WI38 (cell line): ENCODE data around the gene SLC23A2.

Experiments used
- H3K4me3 ChIP-seq: 2 replicates; pipeline ENCODE4 v1.5.1; 2011; ENCODE audit warnings: low read depth, mild to moderate bottlenecking, control low read depth, low read length
- CTCF ChIP-seq: IDR thresholded peaks from 2 replicates; pipeline ENCODE4 v1.5.1; 2012; ENCODE audit warnings: low read depth, mild to moderate bottlenecking, control low read depth, low read length

The SLC23A2 gene

GRCh38 chr20:5001174-5002076, at the start of gene SLC23A2:
Gene SLC23A2, minus strand, starts transcription at chr20:5001510. Its CDS starts 68,948 bp downstream, at chr20:4932562.
- no peak for TF ChIP-seq CTCF
- H3K4me3 ChIP-seq = peak within 1 kb of the TSS; percentile 68

- TF ChIP-seq CTCF = no peak
- no peak overlapping the region for H3K4me3 ChIP-seq
Observed at GRCh38 chr20:5046656-5047339, 45.5 kb upstream of the SLC23A2 start.

- no peak overlapping the region for H3K4me3 ChIP-seq
- TF ChIP-seq CTCF = no peak
Observed at GRCh38 chr20:5045906-5046305, 44.6 kb upstream of the SLC23A2 start.

GRCh38 chr20:5044075-5044620, 42.8 kb upstream of the SLC23A2 start:
- no peak overlapping the region for H3K4me3 ChIP-seq
- TF ChIP-seq CTCF = no peak

GRCh38 chr20:5041433-5041832, 40.1 kb upstream of the SLC23A2 start:
- H3K4me3 ChIP-seq = no peak overlapping the region
- TF ChIP-seq CTCF = no peak

GRCh38 chr20:5040345-5040744, 39.0 kb upstream of the SLC23A2 start:
- TF ChIP-seq CTCF = no peak
- H3K4me3 ChIP-seq = no peak overlapping the region

GRCh38 chr20:5039889-5040288, 38.6 kb upstream of the SLC23A2 start:
- no peak for TF ChIP-seq CTCF
- no peak overlapping the region for H3K4me3 ChIP-seq
